ENCODE measurements around the gene PTPRN2. TPM values are rescaled to one million over a fixed set of nuclear protein-coding genes. Genes with fewer than 3 reads are reported as not detected.

PTPRN2 gene
- total and polyA plus RNA-seq, 2 of the 8 experiments (the other 6 are each of a cell fraction or from before 2014, with no cell fraction given), result 2.6 to 4.5 TPM

- Histone ChIP-seq H4K5ac (ENCODE audit: insufficient read length, low read depth, low read length) (no peak overlapping the region), H3K79me2 (ENCODE audit: control insufficient read depth in 1 of 2, insufficient read depth in 2 of 2, low read length in 2 of 2) (no peaks in the 10 kb centered on the region), H2BK15ac (ENCODE audit: low read length) (no peak overlapping the region), H3K27ac (ENCODE audit: low read depth, low read length) (no peak overlapping the region), H3K36me3 (ENCODE audit: control insufficient read depth in 2 of 4, insufficient read depth in 4 of 4, low read length in 3 of 4) (no peaks in the 10 kb centered on the region), H3K56ac (replicated peaks; ENCODE audit: insufficient read length, low read depth, low read length) (no peak overlapping the region), H3K79me1 (ENCODE audit: low read depth, low read length) (no peaks in the 10 kb centered on the region), H2BK120ac (replicated peaks; ENCODE audit: low read depth, low read length) (no peak overlapping the region), H2AK5ac (ENCODE audit: low read depth, low read length) (no peak overlapping the region), H3K14ac (ENCODE audit: insufficient read length) (no peak overlapping the region), H2BK20ac (ENCODE audit: low read length) (no peak overlapping the region), H2AFZ (ENCODE audit: low read length) (no peak overlapping the region), H3K4me1 (replicated peaks in 1 of 4; ENCODE audit: control insufficient read depth in 3 of 4, insufficient read depth in 4 of 4, low read length in 3 of 4) (no peaks in the 10 kb centered on the region), H3K18ac (ENCODE audit: extremely low read depth, low read length) (no peak overlapping the region), H3K9me3 (ENCODE audit: insufficient read depth in 2 of 2, low read depth in 1 of 2, low read length in 1 of 2) (peaks cover 2 to 16% of the 10 kb centered on the region in 2 experiments), H4K8ac (ENCODE audit: extremely low read depth, insufficient read depth, low read length) (no peak overlapping the region; the same call in 1 of the 2 replicates), H2BK5ac (ENCODE audit: low read depth, low read length) (no peak overlapping the region), H3K23ac (ENCODE audit: insufficient read length) (no peak overlapping the region), H3K4me2 (ENCODE audit: insufficient read depth in 1 of 2, low read depth in 2 of 2, low read length in 2 of 2) (no peak overlapping the region), H4K91ac (replicated peaks; ENCODE audit: insufficient read length, low read length) (no peak overlapping the region), H4K20me1 (replicated peaks in 1 of 2; ENCODE audit: control insufficient read depth in 1 of 2, insufficient read depth in 2 of 2, low read length in 2 of 2) (no peaks in the 10 kb centered on the region), H3K27me3 (replicated peaks in 1 of 4; ENCODE audit: control insufficient read depth in 3 of 4, extremely low read depth in 1 of 4, insufficient read depth in 3 of 4, low read length in 3 of 4) (no peaks in the 10 kb centered on the region), H3K4me3 (ENCODE audit: extremely low read depth in 1 of 4, insufficient read depth in 2 of 4, low read depth in 3 of 4, low read length in 4 of 4) (no peak overlapping the region), H3K4ac (replicated peaks; ENCODE audit: insufficient read length, low read depth, low read length) (no peak overlapping the region), H3K9ac (replicated peaks in 1 of 4; ENCODE audit: extremely low read depth in 1 of 4, low read depth in 3 of 4, low read length in 3 of 4) (no peak overlapping the region), H2BK12ac (ENCODE audit: low read depth, low read length) (no peak overlapping the region), H3K23me2 (ENCODE audit: low read depth, low read length) (peaks cover 2% of the 10 kb centered on the region; the same call in 1 of the 2 replicates)
- DNase-seq (ENCODE audit: low read depth in 1 of 2, low spot score in 2 of 2), result no peak
- 91% methylated on average over 16 of the region's 16 CpGs; no CpG with 5 or more reads in 1 of the 2 experiments for WGBS, 2 experiments (ENCODE audit: extremely low coverage in 1 of 2, insufficient coverage in 1 of 2, insufficient read length in 1 of 2, insufficient replicate concordance in 2 of 2, low coverage in 1 of 2, low lambda C conversion rate in 2 of 2, missing lambda C conversion rate in 1 of 2)
- CTCF ChIA-PET (ENCODE audit: partially characterized antibody), result interaction anchor here (0.7 to 1.0 kb wide), 3 partner anchors 39 to 405 kb away, joined by 3 to 5 read pairs (median 3); no protein-coding TSS in a partner anchor
- no peak for FAIRE-seq
- POLR2A ChIA-PET (ENCODE audit: partially characterized antibody), result no interaction called here
- TF ChIP-seq SIN3A (conservative IDR thresholded peaks at IDR 0.05 in 1 of 2, IDR thresholded peaks at IDR 0.05 in 1 of 2; ENCODE audit: low read depth in 1 of 2, low read length in 2 of 2) (no peak), YY1 (IDR thresholded peaks at IDR 0.05; ENCODE audit: low read depth, low read length) (no peak), CBX8 (IDR thresholded peaks at IDR 0.05; ENCODE audit: borderline replicate concordance, low read depth, low read length) (no peak), GABPA (IDR thresholded peaks at IDR 0.05; ENCODE audit: borderline replicate concordance, insufficient read depth, low read length) (no peak), FOSL1 (IDR thresholded peaks at IDR 0.05; ENCODE audit: insufficient read depth, low read depth, low read length) (no peak), ZNF274 (IDR thresholded peaks at IDR 0.05; ENCODE audit: borderline replicate concordance, extremely low read depth, low read length) (no peak), E2F6 (IDR thresholded peaks at IDR 0.05) (no peak), POU5F1 (IDR thresholded peaks at IDR 0.05; ENCODE audit: low read depth, low read length) (no peak), JUN (IDR thresholded peaks at IDR 0.05; ENCODE audit: low read depth, low read length) (no peak), MAX (IDR thresholded peaks at IDR 0.05) (no peak), USF2 (IDR thresholded peaks at IDR 0.05; ENCODE audit: low read length) (no peak), TAF1 (IDR thresholded peaks at IDR 0.05; ENCODE audit: low read depth, low read length) (no peak)
Measured at GRCh38 chr7:157937406-157937805, 650.2 kb downstream of the PTPRN2 start.

All from H1 (cell line).